ENCODE measurements around the gene PDE3A.

The PDE3A gene

GRCh38 chr12:20696181-20696905 lies 328.0 kb downstream of the PDE3A start:
- no peak for DNase-seq (ENCODE audit: low read depth, low spot score)
- Histone ChIP-seq H3K36me3 (ENCODE audit: insufficient read depth, low read length) (no peaks in the 10 kb centered on the region), H3K9me3 (ENCODE audit: low read depth, low read length) (no peaks in the 10 kb centered on the region), H3K9ac (ENCODE audit: insufficient read length) (peak overlapping the region; percentile 60), H3K27ac (peak overlapping the region; percentile 58; the same call in 1 of the 2 replicates), H3K4me3 (peak overlapping the region; percentile 77)
- no peak for TF ChIP-seq POLR2AphosphoS5 (IDR thresholded peaks at IDR 0.05; ENCODE audit: borderline replicate concordance, low read depth, low read length)
- TF ChIP-seq FOXP2 (optimal IDR thresholded peaks at IDR 0.05; ENCODE audit: control extremely low read depth, extremely low read length, insufficient read depth): no peak
- no peak for TF ChIP-seq EZH2 (IDR thresholded peaks at IDR 0.05)

GRCh38 chr12:20701106-20701505 lies 332.8 kb downstream of the PDE3A start:
- DNase-seq (ENCODE audit: low read depth, low spot score): no peak
- Histone ChIP-seq H3K4me3 (no peak overlapping the region), H3K9ac (ENCODE audit: insufficient read length) (no peak overlapping the region), H3K27ac (no peak overlapping the region), H3K9me3 (ENCODE audit: low read depth, low read length) (no peaks in the 10 kb centered on the region), H3K36me3 (ENCODE audit: insufficient read depth, low read length) (no peaks in the 10 kb centered on the region)
- no peak for TF ChIP-seq POLR2AphosphoS5 (IDR thresholded peaks at IDR 0.05; ENCODE audit: borderline replicate concordance, low read depth, low read length)
- no peak for TF ChIP-seq FOXP2 (optimal IDR thresholded peaks at IDR 0.05; ENCODE audit: control extremely low read depth, extremely low read length, insufficient read depth)
- no peak for TF ChIP-seq EZH2 (IDR thresholded peaks at IDR 0.05)

GRCh38 chr12:20704860-20705259 lies 336.5 kb downstream of the PDE3A start:
- TF ChIP-seq POLR2AphosphoS5 (IDR thresholded peaks at IDR 0.05; ENCODE audit: borderline replicate concordance, low read depth, low read length) (peak; percentile 40; the same call in 1 of the 2 replicates), FOXP2 (optimal IDR thresholded peaks at IDR 0.05; ENCODE audit: control extremely low read depth, extremely low read length, insufficient read depth) (no peak)
- H3K36me3 ChIP-seq (ENCODE audit: insufficient read depth, low read length): no peaks in the 10 kb centered on the region
- peak overlapping the region; percentile 2; the same call in 1 of the 2 replicates for H3K4me3 ChIP-seq
- no peak overlapping the region for H3K9ac ChIP-seq (ENCODE audit: insufficient read length)
- H3K27ac ChIP-seq: peak overlapping the region; percentile 48; the same call in 1 of the 2 replicates
- no peaks in the 10 kb centered on the region for H3K9me3 ChIP-seq (ENCODE audit: low read depth, low read length)
- DNase-seq (ENCODE audit: low read depth, low spot score): peak; percentile 64

GRCh38 chr12:20711846-20712245 lies 343.5 kb downstream of the PDE3A start:
- no peak for DNase-seq (ENCODE audit: low read depth, low spot score)
- TF ChIP-seq EZH2 (IDR thresholded peaks at IDR 0.05) (no peak), FOXP2 (optimal IDR thresholded peaks at IDR 0.05; ENCODE audit: control extremely low read depth, extremely low read length, insufficient read depth) (no peak), POLR2AphosphoS5 (IDR thresholded peaks at IDR 0.05; ENCODE audit: borderline replicate concordance, low read depth, low read length) (no peak)
- no peak overlapping the region for H3K27ac ChIP-seq

GRCh38 chr12:20716037-20716436 lies 347.7 kb downstream of the PDE3A start:
- TF ChIP-seq FOXP2 (optimal IDR thresholded peaks at IDR 0.05; ENCODE audit: control extremely low read depth, extremely low read length, insufficient read depth) (no peak), EZH2 (IDR thresholded peaks at IDR 0.05) (no peak), POLR2AphosphoS5 (IDR thresholded peaks at IDR 0.05; ENCODE audit: borderline replicate concordance, low read depth, low read length) (no peak)
- H3K4me3 ChIP-seq: no peak overlapping the region

More at GRCh38 chr12:20711846-20712245, 343.5 kb downstream of the PDE3A start:
- Histone ChIP-seq H3K4me3 (no peak overlapping the region), H3K9me3 (ENCODE audit: low read depth, low read length) (no peaks in the 10 kb centered on the region), H3K9ac (ENCODE audit: insufficient read length) (no peak overlapping the region), H3K36me3 (ENCODE audit: insufficient read depth, low read length) (no peaks in the 10 kb centered on the region)

GRCh38 chr12:20716985-20717384 lies 348.6 kb downstream of the PDE3A start:
- Histone ChIP-seq H3K9ac (ENCODE audit: insufficient read length) (no peak overlapping the region), H3K36me3 (ENCODE audit: insufficient read depth, low read length) (no peaks in the 10 kb centered on the region), H3K27ac (no peak overlapping the region), H3K4me3 (no peak overlapping the region), H3K9me3 (ENCODE audit: low read depth, low read length) (no peaks in the 10 kb centered on the region)
- DNase-seq (ENCODE audit: low read depth, low spot score): no peak
- TF ChIP-seq EZH2 (IDR thresholded peaks at IDR 0.05) (no peak), POLR2AphosphoS5 (IDR thresholded peaks at IDR 0.05; ENCODE audit: borderline replicate concordance, low read depth, low read length) (no peak), FOXP2 (optimal IDR thresholded peaks at IDR 0.05; ENCODE audit: control extremely low read depth, extremely low read length, insufficient read depth) (no peak)

More at GRCh38 chr12:20716037-20716436, 347.7 kb downstream of the PDE3A start:
- H3K36me3 ChIP-seq (ENCODE audit: insufficient read depth, low read length): no peaks in the 10 kb centered on the region
- H3K27ac ChIP-seq: no peak overlapping the region
- DNase-seq (ENCODE audit: low read depth, low spot score): no peak
- no peak overlapping the region for H3K9ac ChIP-seq (ENCODE audit: insufficient read length)
- no peaks in the 10 kb centered on the region for H3K9me3 ChIP-seq (ENCODE audit: low read depth, low read length)

- H3K9me3 ChIP-seq (ENCODE audit: low read depth, low read length): no peaks in the 10 kb centered on the region
- no peak overlapping the region for H3K9ac ChIP-seq (ENCODE audit: insufficient read length)
- H3K4me3 ChIP-seq: no peak overlapping the region
- no peaks in the 10 kb centered on the region for H3K36me3 ChIP-seq (ENCODE audit: insufficient read depth, low read length)
- no peak overlapping the region for H3K27ac ChIP-seq
- DNase-seq (ENCODE audit: low read depth, low spot score): no peak
- TF ChIP-seq EZH2 (IDR thresholded peaks at IDR 0.05) (no peak), POLR2AphosphoS5 (IDR thresholded peaks at IDR 0.05; ENCODE audit: borderline replicate concordance, low read depth, low read length) (no peak), FOXP2 (optimal IDR thresholded peaks at IDR 0.05; ENCODE audit: control extremely low read depth, extremely low read length, insufficient read depth) (no peak)
These were observed 350.0 kb downstream of the PDE3A start for GRCh38 chr12:20718294-20718693.

GRCh38 chr12:20722142-20722541 lies 353.8 kb downstream of the PDE3A start:
- H3K9me3 ChIP-seq (ENCODE audit: low read depth, low read length): no peaks in the 10 kb centered on the region
- H3K36me3 ChIP-seq (ENCODE audit: insufficient read depth, low read length): no peaks in the 10 kb centered on the region
- TF ChIP-seq EZH2 (IDR thresholded peaks at IDR 0.05): no peak
- no peak for TF ChIP-seq FOXP2 (optimal IDR thresholded peaks at IDR 0.05; ENCODE audit: control extremely low read depth, extremely low read length, insufficient read depth)
- TF ChIP-seq POLR2AphosphoS5 (IDR thresholded peaks at IDR 0.05; ENCODE audit: borderline replicate concordance, low read depth, low read length): no peak
- DNase-seq (ENCODE audit: low read depth, low spot score): no peak
- H3K9ac ChIP-seq (ENCODE audit: insufficient read length): no peak overlapping the region
- H3K4me3 ChIP-seq: no peak overlapping the region
- no peak overlapping the region for H3K27ac ChIP-seq

Data from SK-N-MC (cell line).